ENCODE data around the gene CBFA2T2. TPM values are rescaled to one million over a fixed set of nuclear protein-coding genes. Genes with fewer than 3 reads are reported as not detected.
A peak's percentile ranks its signal among the peaks of the same experiment; 100 is the strongest.

The CBFA2T2 gene
- total and polyA plus RNA-seq, 10 of the 15 experiments (the other 5 are each of a cell fraction or from before 2014, with no cell fraction given): 0.61 to 8.6 (median 5.5) TPM

DNA sequence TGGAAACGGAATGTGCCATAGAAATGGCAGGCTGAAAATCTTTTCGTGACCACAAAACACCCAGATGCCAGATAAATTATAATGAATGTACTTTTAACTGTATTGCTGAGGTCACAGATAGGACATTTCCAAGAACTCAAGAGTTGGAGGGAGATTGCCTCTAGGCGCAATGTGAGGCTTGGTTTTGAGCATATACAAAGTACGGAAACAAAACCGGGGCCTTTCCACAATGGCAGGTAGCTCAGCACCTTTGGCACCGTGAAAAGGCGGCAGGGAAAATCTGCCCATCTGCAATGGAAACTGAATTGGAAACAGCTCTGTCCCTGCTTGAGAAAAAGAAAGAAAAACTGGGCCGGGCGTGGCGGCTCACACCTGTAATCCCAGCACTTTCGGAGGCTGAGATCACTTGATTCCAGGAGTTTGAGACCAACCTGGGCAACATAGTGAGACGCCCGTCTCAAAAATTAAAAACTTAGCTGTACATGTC is 161.7 kb downstream of the CBFA2T2 start:
- ATAC-seq (no peak), FAIRE-seq (no peak), DNase-seq (ENCODE audit: low read depth, low spot score) (no peak)
- TF ChIP-seq HDAC6 (IDR thresholded peaks at IDR 0.05; ENCODE audit: unreplicated experiment) (no peak), NR2F1 (conservative IDR thresholded peaks at IDR 0.05) (no peak), STAT1 (conservative IDR thresholded peaks at IDR 0.05) (no peak), DPF2 (IDR thresholded peaks at IDR 0.05) (no peak), ZSCAN29 (IDR thresholded peaks at IDR 0.05) (no peak), EGR1 (IDR thresholded peaks at IDR 0.05; ENCODE audit: borderline replicate concordance in 1 of 2, low read depth in 2 of 2, low read length in 2 of 2) (no peak), NFYB (IDR thresholded peaks at IDR 0.05; ENCODE audit: insufficient read depth, low read depth, low read length) (no peak), KLF5 (IDR thresholded peaks at IDR 0.05; ENCODE audit: partially characterized antibody) (no peak), FOS (IDR thresholded peaks at IDR 0.05; ENCODE audit: borderline replicate concordance, extremely low read depth, insufficient read length) (no peak), MEF2B (IDR thresholded peaks at IDR 0.05; ENCODE audit: partially characterized antibody, poor library complexity, severe bottlenecking) (no peak), MEF2A (IDR thresholded peaks at IDR 0.05; ENCODE audit: insufficient read depth, low read depth, low read length) (no peak), PAX8 (IDR thresholded peaks at IDR 0.05) (no peak), POLR2AphosphoS5 (IDR thresholded peaks at IDR 0.05; ENCODE audit: low read length) (no peak)
- TF ChIP-seq, protein P1, sequence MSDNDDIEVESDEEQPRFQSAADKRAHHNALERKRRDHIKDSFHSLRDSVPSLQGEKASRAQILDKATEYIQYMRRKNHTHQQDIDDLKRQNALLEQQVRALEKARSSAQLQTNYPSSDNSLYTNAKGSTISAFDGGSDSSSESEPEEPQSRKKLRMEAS (IDR thresholded peaks at IDR 0.05; ENCODE audit: low read depth, low read length): no peak
- Histone ChIP-seq H3K27ac (ENCODE audit: control insufficient read depth, insufficient read depth) (no peak overlapping the region), H3K4me3 (no peak overlapping the region), H4K20me1 (ENCODE audit: control insufficient read depth, insufficient read depth) (peaks cover 4% of the 10 kb centered on the region; the same call in 1 of the 2 replicates), H2AFZ (ENCODE audit: control insufficient read depth, low read depth, low read length) (no peak overlapping the region), H3K4me2 (ENCODE audit: control insufficient read depth, insufficient read depth) (peak overlapping the region; percentile 13), H3K36me3 (ENCODE audit: control insufficient read depth in 2 of 2, insufficient read depth in 2 of 2, low read length in 1 of 2) (no peaks in the 10 kb centered on the region), H3K27me3 (replicated peaks in 1 of 2; ENCODE audit: control insufficient read depth in 2 of 2, insufficient read depth in 2 of 2, low read length in 1 of 2) (peaks cover 0 to 2% of the 10 kb centered on the region in 2 experiments; a peak in 2 of 4 replicates), H3K9me3 (replicated peaks; ENCODE audit: control insufficient read depth, insufficient read depth, low read length) (no peaks in the 10 kb centered on the region), H3K9ac (ENCODE audit: control insufficient read depth, insufficient read depth, low read length) (no peak overlapping the region), H3K79me2 (ENCODE audit: control insufficient read depth, insufficient read depth, low read length) (no peaks in the 10 kb centered on the region), H3K4me1 (ENCODE audit: control insufficient read depth, insufficient read depth, low read length) (peaks cover 38% of the 10 kb centered on the region)
- ChIA-PET CTCF (interaction anchor here (1.1 to 5.6 kb wide), 3 partner anchors 16 to 194 kb away, joined by 4 to 41 read pairs (median 17); partner anchors contain the start of genes ACTL10 and CBFA2T2), POLR2A (interaction anchor here (0.6 kb wide), 1 partner anchor 55 kb away, joined by 4 read pairs; no protein-coding TSS in a partner anchor), RAD21 (ENCODE audit: unreplicated experiment) (interaction anchor here (0.7 to 3.6 kb wide), 3 partner anchors 12 to 179 kb away, joined by 3 to 13 read pairs (median 10); partner anchors contain the start of gene ACTL10), SMC1A (ENCODE audit: uncharacterized antibody, unreplicated experiment) (no interaction called here)
- no TSS peak for BruUV-seq (replicated peaks)
- WGBS (ENCODE audit: insufficient coverage, insufficient replicate concordance, low lambda C conversion rate, missing lambda C conversion rate): 96% methylated on average over 13 of the region's 13 CpGs
- intact Hi-C loops (cut with micrococcal nuclease; ENCODE audit: unreplicated experiment) (loop anchor here (5.0 kb wide), 1 partner anchor 134 kb away; no protein-coding TSS in a partner anchor), in situ Hi-C loops (cut with MboI) (loop anchor here (5.0 kb wide), 1 partner anchor 199 kb away; no protein-coding TSS in a partner anchor)
